Right forelimb (tissue), 1 donor: ENCODE measurements around the gene DSC2.

Experiments
- DNase-seq: peaks from one replicate; pipeline ENCODE4 v3.0.0-alpha.2; 2018

DSC2 gene

DNA sequence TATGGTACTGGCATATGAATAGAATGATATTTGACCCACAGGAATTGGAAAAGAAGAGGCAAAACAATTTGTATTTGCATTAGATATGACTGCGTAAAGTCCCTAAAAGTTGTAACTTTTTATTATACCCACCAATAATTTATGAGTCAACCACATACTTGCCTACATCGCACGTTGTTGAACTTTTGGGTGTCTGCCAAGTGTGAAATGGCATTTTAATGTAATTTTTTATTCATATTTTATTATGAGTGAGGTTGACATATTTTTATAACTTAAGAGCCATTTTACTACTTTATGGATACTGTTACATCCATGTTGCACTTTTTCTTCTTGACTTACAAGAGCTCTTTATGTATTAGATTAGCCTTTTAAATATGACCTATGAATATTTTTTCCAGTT lies 4.6 kb downstream of the DSC2 start:
- DNase-seq: no peak

DNA sequence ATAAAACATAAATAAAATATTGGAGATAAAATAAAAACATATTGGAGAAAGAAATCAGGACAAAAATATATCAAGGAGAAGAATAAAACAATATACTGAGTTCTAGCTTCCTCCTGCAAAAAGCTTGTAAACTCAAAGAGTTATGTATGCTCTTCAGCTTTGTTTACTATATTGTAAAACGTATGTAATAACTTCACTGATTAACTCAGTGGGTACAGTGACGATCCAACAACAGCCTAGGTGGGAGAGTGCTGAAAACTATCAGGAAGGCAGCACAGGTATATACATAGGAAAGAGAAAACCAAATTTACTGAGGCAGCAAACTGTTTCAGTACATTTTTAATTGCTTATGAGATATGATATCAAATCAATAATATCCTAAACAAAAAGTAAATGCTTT lies 8.3 kb downstream of the DSC2 start:
- no peak for DNase-seq

DNA sequence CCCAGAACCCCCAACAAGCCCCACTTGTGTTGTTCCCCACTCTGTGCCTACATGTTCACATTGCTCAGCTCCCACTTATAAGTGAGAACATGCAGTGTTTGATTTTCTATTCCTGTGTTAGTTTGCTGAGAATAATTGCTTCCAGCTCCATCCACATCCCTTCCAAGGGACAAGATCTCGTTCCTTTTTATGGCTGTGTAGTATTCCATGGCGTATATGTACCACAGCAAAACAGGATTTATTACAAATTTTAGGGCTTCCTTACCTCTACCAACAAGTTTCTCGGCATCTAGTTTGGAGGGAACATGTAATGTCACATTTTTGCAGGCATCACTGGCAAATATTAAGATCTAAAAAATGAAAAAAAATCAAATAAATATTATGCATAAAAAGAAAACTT lies 8.9 kb downstream of the DSC2 start:
- no peak for DNase-seq

DNA sequence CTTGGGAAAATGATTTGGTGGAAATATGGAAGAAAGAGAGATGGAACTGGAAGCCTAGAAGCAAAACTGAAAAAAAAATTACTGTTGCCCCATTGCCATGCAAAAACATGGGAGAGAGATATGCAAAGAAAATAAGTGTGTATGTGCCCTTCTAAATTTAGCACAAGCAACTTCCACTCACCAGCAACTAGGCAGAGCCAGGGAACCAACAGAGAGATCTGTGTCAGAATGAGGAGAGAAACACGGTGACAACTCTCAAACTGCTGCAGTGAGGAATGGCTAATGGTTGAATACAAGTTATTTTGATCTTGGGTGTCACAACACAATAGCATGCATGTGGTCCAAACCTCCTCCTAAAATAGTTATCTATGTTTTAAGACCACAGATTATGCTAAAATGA lies 10.9 kb downstream of the DSC2 start:
- no peak for DNase-seq

DNA sequence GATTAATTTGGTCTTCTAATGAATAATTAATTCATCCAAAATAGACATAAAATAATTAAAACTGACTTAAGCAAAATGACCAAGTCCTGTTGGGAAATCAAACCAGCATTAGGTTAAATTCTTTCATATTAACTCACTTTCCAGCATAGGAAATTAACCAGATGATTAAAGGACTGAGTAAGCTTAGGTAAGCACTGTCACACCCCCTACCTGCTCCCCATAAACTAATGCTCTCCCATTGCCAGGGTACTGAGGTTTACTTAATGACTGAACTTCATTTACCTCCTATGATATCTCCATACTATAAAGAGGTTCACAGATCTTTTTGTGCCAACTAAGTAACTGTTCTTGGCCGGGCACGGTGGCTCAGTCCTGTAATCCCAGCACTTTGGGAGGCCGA lies 13.7 kb downstream of the DSC2 start:
- no peak for DNase-seq

DNA sequence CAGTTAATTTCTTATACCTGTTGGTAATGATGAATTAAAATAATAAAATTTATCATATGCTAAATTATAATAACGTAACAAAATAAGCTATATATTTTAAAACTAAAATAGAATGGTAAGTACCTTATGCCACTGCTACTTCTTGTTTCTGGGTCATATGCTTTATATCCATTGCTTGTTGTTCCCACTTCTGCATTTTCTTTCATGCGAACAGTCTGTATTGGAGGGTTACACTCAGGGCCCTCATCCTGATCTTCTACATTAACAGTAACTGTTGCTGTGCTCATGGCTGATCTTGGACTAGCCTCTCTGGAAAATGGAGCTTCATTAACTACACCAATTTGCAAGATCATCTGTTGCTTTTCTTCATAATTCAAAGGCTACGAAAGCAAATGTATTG lies 22.2 kb downstream of the DSC2 start:
- no peak for DNase-seq

DNA sequence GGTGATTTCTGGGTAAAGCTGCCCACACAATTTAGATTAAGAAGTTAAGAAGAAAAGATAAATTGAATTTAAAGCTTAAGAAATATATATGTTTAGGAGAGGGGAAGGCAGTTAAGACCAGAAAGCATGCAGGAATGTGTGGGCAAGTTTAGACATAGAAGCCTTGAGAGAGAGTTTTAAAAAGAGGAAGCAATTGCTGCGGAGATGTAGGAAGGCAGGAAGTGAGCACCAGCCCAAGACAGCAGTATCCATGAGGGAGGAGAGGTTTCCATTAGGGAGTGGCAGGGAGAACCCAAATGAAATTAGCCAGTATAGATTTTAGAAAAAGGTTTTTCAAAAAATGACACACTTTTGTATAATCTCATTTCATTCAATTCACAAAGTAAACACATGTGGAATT lies 24.3 kb downstream of the DSC2 start:
- no peak for DNase-seq

DNA sequence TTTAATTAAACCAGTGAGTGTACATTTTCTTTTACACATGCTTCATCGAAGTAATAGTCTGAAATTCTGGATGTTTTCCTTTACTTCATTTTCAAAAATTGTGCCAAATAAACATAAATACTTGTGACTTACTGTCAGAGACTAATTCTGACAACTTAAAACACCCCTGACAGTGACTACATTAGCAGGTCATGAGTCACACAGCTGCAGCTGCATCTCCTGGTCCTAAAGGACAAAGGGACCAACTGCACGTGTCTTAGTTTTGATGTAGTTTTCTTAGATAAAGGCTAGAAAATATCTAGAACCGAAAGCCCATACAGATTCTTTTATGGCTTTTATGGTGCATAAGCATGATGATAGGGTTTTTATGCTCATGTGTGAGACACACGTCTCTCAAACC lies 30.0 kb downstream of the DSC2 start:
- no peak for DNase-seq

DNA sequence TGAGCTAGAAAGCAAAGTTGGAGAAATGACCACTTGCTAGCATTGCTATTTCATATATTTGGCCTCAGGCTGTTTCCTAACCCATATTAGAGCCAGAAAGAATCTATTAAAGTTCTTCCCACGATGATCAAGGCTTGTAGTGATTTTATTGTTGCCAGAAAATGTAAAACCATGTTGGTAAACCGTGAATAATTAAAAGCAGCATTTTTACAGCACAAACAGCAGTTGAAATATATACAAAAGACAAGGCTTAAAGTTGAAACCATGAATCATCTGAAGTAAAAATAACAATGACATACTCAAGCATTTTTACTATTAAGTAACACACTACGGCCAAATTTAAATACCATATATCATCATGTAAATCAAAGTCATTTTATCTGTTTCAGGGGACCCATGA lies 32.0 kb downstream of the DSC2 start:
- DNase-seq: no peak

DNA sequence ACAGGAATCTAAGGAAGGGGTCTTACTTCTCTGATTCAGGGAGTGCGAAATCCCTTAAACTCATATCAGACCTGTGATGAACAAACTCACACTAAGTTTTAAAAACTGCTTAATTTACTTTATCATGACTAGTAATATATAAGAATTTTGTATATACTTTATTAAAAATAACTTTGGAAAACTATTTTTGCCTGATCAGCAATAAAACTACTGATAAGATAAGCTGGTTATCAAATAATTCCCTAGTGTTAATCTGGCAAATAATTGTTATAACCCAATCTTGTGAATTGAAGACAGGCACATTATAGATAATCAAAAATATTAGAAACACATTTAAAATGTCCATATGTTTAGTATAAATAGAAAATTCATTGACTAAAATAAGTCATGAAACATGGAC lies 36.0 kb downstream of the DSC2 start:
- no peak for DNase-seq

DNA sequence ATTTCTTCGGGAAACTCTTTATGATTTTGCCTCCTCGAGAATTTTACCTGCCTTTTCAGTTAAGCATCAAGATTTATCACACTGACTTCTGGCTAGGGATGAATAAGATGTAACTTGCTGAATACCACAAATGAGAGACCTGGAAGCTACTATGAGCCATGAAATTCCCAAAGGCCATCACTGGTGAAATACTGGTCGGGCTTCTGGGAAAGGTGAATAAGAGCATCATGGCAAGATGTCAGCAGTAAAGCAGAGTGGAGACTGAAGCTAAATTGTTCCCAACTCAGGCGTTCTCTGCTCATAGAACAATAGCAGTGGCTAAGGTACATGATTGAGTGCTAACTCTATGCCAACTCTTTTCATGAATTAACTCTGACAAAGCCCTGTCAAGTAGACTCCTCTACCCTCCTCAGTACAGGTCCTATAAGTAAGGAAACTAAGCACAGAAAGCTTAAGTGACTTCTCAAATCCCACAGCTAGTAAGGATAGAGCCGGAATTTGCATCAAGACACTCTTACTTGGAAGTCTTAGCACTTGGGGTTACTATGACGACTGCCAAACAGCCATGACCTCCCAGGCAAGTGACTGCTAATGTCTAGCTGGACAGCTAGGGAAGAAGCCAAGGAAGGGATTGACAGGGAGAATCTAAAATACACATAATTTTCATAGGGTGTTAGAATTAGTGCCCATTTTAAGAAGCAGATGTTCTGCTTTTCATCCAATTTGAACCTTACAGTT lies 37.0 kb downstream of the DSC2 start:
- no peak for DNase-seq

DNA sequence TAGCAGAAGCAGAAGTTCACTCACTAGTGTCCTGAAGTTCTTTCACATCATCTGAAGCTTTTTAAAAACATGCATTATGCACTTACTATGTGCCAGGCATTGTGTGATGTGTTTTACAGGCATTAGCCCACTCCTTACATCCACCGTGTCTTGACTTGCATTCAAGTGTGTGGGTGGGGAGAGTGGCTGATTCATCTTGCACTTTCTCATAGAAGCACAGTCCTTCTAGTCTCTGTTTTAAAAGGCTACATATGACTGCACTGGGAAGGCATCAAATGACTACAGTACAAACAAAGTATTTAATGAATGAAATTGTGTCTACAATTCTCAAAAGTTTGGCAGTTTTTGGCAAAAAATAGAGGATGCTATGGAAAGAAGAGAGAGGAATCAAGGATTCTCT lies 38.1 kb downstream of the DSC2 start:
- no peak for DNase-seq

DNA sequence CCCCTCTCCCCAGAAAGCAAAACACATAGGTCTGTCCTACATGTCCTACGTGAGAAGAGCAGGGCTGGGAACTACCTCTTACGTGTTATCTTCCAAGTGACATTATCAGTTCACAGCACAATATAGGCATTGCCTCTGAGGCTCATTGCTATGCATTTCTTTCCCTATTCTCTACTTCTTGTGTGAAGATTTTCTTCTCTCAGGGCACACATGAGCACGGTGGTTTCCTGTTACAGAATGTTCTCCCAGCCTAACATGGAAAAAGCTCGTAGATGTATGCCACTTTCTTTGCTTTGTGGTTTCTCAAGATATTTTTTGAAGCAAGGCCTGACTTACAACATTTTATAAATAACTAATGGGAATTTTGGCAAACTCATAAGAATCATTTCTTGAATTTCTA lies 40.3 kb downstream of the DSC2 start:
- no peak for DNase-seq

DNA sequence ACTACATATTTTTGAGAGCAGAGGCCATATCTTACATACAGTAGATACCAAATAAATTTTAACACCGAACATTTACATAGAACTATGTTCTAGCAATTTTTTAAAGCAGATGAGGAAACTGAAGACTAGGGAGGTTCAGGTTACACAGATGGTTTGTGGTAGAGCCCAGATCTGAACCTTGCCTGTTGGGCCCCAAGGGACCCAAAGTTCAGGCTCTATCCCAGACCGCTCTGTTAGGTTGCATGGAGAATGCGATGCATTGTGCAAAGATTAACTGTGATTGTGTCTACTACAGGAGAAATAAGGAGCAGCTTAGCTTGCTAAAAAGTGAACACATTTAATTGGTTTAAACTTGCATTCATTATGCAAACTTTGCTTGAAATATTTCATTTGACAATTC lies 43.3 kb downstream of the DSC2 start:
- DNase-seq: no peak

DNA sequence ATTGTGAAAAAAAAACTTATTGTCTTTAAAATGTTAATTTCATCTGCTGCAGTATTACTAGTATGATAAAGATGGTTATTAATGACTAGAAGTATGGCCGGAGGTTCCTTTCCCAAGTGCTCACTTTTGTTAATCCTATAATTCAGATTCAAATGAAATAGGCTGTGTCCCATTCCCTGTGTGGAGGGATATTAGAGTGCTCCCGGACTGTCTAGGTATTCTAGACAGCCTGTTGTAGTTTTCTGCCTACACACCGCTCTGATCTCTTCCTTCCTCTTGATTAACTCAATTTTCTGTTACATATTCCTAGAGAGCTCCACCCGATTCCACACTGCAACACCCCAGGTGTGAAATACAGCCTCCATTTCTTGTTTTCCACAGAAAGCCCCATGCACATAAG lies 44.3 kb downstream of the DSC2 start:
- DNase-seq: no peak

DNA sequence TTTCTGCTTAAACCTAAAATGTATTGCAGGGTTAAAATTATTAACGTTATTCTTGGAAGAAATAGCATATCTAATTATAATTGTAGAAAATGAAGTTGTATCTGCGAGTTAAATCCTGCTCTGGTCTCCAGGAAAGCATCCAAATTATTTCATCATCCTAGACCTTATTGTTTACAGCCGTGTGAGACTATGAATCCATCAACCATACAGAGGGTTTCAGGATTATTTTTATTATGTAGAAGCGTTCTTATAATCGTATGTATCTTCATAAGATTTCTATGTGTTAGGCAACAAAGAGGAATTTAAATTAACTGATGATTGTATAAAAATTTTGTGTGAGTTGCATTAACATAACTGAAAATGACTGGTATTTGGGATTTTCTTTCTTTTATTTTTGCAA lies 45.2 kb downstream of the DSC2 start:
- DNase-seq: no peak

DNA sequence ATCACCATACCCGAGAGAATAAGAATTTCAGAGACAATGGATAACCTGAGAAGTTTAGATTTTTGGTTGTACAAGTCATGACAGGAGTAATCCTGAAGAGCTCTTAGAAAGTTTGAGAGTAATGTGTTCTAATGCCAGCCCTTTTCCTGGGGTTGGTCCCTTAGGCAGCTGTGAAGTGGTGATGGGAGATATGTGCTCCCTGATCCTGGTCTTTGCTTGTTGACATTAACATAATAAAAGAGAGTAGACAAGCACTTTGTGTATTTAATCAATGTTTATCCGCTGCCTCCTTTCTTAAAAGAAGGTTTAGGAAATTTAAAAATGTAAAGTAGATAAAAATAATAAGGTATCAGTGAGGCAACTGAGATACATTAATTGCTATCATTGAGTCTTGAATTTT lies 45.9 kb downstream of the DSC2 start:
- no peak for DNase-seq

DNA sequence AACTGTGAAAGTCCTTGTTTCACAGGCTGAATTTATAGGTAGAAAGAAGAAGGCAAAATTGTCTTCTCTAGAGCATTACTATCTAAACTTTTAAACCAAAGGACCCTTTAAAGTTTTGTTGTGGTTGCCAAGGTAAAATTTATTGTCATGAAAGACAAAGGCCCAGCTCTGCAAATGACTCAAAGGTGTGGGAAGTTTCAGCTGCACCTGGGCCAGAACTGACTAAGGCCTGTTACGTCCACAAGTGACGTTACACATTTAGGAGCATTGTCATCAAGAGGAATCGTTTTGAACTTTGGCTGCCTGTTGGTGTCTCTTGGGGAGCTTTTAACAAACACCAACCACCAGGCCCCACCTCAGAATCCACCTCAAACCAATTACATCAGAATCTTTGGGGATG lies 51.6 kb downstream of the DSC2 start:
- DNase-seq: no peak

DNA sequence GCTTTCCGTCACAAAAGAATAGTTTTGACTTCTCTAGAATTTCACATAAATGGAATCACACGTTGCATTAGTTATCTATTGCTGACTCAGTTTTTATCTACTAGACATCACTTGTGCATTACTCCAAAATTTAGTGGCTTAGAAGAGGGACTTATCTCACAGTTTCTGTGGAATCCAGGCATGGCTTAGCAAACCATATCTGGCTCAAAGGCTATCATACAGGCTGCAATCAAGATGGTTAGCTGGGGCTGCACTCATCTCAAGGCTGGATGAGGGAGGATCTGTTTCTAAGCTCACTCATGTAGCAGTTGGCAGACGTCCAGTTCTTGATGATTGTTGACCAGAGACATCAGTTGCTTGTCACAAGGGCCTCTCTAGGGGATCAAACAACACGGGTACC lies 53.0 kb downstream of the DSC2 start:
- no peak for DNase-seq

DNA sequence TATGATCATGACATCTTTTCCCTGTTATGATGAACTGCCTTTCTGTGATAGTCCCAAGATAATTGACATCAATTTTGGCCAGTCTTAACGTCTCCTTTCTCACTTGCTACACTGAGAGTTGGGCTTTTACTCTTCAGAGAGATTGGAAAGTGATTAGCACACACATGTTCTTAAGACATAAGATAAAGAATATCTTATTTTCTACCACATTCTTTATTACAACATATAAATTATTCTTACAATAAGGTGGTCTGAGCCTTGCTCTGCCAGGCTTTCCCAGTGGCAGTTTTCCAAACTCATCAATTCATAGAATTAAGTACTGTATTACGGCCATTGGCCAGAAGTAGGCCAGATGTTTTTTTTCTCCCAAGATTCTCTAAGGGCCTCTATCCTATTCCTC lies 54.0 kb downstream of the DSC2 start:
- DNase-seq: no peak

DNA sequence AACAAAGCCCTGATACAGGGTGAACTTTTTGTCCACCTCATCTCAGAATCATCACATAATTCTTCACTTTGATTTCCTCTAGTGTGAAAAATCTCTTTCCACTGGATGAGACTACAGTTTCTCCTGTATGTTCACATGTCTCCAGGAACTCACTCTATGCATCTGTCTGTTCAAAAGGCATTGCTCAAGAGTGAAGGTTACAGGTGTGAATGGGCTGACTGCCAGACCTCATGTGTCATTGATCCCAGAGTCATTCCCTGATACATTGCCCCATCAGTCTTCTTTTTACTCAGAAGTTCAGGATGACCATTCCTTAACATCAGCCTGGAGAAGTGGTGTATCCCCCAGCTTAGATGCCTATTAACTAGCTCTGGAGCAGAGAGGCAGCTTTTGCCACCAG lies 55.3 kb downstream of the DSC2 start:
- no peak for DNase-seq

DNA sequence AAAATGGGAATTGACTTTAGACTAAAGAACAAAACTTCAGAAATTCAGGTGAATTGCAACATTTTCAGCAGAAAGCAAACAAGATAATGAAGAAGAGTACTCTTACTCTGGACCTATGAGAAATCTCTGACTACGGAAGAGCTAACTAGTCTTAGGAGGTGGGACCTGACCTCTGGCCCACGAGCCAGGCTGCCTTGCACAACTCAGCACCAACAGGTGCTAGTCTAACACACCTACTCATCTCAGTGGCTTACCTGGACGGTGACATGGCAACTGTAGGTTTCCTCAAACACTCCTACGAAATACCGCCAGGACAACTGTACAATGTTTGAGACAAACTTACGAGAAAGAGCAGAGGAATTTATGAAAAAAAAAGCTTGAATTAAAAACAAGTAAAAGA lies 56.6 kb downstream of the DSC2 start:
- no peak for DNase-seq

DNA sequence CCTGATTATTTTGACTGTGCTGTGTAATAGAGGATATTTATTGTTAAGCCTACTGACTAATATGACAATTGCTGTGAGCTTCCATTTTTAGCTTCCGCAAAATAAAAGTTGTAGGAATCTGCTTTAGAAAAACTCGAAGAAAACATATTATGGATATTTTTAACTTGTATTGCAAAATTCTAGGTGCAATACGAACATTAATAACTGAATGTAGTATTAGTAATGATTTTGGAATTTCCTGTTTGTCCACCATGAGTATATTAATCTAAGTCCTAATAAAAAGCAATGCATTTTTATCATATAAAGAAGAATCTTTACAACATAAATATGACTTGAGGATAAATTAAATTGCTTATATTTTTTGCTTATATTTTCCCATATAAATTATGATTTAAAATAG lies 57.3 kb downstream of the DSC2 start:
- no peak for DNase-seq

DNA sequence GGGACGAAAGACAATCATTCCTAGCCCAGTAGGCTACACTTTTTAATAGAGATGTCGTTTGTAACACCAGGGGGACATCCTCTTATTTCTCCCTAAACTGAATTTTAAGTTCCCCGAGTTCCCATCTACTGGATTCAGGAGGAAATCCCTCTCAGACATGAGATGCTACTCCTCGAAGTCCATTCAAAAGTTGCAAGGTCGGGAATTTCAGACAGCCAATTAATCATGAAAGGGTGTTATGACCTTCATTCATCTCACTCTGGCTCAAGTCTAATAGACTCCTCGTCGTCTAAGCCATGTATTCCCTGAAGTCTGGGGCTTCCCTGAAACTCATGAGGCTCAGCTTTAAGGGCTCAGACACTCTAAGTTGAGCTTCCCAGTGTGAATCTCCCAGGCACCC lies 58.5 kb downstream of the DSC2 start:
- no peak for DNase-seq

DNA sequence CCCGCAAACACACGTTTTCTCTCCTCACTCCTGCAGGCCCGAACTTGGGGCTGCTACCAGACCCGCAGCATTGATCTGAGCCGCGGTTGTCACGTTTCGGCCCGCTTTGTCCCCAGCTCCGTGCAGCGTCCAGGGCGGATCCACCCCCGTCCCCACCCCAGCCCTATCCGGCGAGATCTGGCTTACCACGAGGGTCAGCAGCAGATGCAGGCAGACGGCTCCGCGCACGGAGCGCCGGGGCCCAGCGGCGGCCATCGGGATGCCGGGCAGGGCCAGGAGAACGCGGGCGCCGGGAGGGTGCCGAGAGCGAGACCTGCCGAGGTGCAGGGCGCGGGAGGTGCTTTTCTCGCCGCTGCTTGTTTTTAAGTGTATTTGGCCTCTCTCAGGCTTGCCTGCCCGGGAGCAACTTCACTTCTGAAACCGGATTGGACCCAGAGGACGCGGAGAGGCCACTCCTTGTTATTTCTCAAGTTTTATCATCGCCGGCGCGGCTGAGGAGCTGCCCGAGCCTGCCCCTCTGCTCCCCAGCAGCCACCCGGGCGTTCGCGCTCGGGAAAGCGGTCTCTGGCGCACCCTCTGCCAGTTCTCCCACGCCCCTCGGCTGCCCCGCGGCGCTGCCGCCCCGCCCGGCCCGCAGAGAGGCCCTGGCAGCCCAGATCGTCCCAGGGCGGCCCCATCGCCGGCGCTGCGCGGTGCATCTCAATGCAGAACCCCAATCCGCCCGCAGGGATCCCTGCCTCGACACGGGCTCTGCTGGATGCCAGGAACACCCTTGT lies 59.6 kb downstream of the DSC2 start, which contains the start of gene DSC3:
TSS of gene DSC3 (minus strand) at position 337 of the 776 bp plus-strand sequence. CDS start at position 255, 82 bp downstream.
- DNase-seq: peak; percentile 56
